H1 (cell line): ENCODE results near the gene LMTK2. TPM values are rescaled to one million over a fixed set of nuclear protein-coding genes. Genes with fewer than 3 reads are reported as not detected.

ENCODE experiments used
- SUZ12 ChIP-seq: fragments of 200-600 bp; sonication (generic); IDR thresholded peaks from 2 replicates; pipeline ENCODE4 v1.6.1; 2012; ENCODE audit warnings: mild to moderate bottlenecking, inconsistent platforms, low read length, moderate library complexity, mixed read lengths
- polyA plus RNA-seq, 7 experiments: library from polyadenylated mRNA; depleted of rRNA in 3 of 7; stranded (reverse) in 5 of 7; unstranded in 2 of 7; fragments of >200 nt in 5 of 7; fragments of 200-250 nt in 2 of 7; gene quantifications; 1 replicate in 5 of 7; 2 replicates in 1 of 7; 4 replicates in 1 of 7; pipeline versions ENCODE4 v1.2.1 to v1.2.3, GENCODE V29; 2011 to 2013; ENCODE audit warnings: missing spikeins in 2 of 7, mixed read lengths in 2 of 7
- total RNA-seq: library from RNA; stranded (reverse); fragmentation: NEBNext Ultra II Directional; extraction: Animal tissue kit (Norgen Biotek cat#: 25700); gene quantifications from 2 replicates; pipeline ENCODE4 v1.2.1, GENCODE V29; 2021
- TF ChIP-seq, protein P1 (sequence below): fragments of 300-600 bp; sonication (generic); IDR thresholded peaks from 2 replicates; pipeline ENCODE4 v1.7.1; 2012; ENCODE audit warnings: low read length, moderate library complexity, mild to moderate bottlenecking, inconsistent platforms; ENCODE audit not compliant: insufficient replicate concordance

The LMTK2 gene
- total and polyA plus RNA-seq, 2 of the 8 experiments (the other 6 are each of a cell fraction or from before 2014, with no cell fraction given) = 9.7 to 30.7 TPM

DNA sequence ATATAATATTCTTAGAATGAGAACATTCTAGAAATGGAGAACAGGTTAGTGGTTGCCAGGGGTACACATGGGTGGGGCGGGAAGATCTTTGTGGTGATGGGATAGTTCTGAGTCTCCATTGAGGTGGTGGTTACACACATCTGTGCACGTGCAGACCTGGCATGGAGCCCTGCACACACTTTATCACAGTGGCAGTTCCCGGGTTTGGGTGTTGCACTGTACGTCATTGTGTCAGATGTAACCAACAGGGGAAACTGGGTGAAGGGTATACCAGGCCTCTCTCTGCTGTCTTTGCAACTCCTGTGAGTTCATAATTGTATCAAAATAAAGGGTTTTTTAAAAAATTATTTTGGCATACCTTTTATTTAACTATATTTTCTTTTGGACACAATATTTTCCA lies 51.1 kb downstream of the LMTK2 start (continued):
- TF ChIP-seq, protein P1, sequence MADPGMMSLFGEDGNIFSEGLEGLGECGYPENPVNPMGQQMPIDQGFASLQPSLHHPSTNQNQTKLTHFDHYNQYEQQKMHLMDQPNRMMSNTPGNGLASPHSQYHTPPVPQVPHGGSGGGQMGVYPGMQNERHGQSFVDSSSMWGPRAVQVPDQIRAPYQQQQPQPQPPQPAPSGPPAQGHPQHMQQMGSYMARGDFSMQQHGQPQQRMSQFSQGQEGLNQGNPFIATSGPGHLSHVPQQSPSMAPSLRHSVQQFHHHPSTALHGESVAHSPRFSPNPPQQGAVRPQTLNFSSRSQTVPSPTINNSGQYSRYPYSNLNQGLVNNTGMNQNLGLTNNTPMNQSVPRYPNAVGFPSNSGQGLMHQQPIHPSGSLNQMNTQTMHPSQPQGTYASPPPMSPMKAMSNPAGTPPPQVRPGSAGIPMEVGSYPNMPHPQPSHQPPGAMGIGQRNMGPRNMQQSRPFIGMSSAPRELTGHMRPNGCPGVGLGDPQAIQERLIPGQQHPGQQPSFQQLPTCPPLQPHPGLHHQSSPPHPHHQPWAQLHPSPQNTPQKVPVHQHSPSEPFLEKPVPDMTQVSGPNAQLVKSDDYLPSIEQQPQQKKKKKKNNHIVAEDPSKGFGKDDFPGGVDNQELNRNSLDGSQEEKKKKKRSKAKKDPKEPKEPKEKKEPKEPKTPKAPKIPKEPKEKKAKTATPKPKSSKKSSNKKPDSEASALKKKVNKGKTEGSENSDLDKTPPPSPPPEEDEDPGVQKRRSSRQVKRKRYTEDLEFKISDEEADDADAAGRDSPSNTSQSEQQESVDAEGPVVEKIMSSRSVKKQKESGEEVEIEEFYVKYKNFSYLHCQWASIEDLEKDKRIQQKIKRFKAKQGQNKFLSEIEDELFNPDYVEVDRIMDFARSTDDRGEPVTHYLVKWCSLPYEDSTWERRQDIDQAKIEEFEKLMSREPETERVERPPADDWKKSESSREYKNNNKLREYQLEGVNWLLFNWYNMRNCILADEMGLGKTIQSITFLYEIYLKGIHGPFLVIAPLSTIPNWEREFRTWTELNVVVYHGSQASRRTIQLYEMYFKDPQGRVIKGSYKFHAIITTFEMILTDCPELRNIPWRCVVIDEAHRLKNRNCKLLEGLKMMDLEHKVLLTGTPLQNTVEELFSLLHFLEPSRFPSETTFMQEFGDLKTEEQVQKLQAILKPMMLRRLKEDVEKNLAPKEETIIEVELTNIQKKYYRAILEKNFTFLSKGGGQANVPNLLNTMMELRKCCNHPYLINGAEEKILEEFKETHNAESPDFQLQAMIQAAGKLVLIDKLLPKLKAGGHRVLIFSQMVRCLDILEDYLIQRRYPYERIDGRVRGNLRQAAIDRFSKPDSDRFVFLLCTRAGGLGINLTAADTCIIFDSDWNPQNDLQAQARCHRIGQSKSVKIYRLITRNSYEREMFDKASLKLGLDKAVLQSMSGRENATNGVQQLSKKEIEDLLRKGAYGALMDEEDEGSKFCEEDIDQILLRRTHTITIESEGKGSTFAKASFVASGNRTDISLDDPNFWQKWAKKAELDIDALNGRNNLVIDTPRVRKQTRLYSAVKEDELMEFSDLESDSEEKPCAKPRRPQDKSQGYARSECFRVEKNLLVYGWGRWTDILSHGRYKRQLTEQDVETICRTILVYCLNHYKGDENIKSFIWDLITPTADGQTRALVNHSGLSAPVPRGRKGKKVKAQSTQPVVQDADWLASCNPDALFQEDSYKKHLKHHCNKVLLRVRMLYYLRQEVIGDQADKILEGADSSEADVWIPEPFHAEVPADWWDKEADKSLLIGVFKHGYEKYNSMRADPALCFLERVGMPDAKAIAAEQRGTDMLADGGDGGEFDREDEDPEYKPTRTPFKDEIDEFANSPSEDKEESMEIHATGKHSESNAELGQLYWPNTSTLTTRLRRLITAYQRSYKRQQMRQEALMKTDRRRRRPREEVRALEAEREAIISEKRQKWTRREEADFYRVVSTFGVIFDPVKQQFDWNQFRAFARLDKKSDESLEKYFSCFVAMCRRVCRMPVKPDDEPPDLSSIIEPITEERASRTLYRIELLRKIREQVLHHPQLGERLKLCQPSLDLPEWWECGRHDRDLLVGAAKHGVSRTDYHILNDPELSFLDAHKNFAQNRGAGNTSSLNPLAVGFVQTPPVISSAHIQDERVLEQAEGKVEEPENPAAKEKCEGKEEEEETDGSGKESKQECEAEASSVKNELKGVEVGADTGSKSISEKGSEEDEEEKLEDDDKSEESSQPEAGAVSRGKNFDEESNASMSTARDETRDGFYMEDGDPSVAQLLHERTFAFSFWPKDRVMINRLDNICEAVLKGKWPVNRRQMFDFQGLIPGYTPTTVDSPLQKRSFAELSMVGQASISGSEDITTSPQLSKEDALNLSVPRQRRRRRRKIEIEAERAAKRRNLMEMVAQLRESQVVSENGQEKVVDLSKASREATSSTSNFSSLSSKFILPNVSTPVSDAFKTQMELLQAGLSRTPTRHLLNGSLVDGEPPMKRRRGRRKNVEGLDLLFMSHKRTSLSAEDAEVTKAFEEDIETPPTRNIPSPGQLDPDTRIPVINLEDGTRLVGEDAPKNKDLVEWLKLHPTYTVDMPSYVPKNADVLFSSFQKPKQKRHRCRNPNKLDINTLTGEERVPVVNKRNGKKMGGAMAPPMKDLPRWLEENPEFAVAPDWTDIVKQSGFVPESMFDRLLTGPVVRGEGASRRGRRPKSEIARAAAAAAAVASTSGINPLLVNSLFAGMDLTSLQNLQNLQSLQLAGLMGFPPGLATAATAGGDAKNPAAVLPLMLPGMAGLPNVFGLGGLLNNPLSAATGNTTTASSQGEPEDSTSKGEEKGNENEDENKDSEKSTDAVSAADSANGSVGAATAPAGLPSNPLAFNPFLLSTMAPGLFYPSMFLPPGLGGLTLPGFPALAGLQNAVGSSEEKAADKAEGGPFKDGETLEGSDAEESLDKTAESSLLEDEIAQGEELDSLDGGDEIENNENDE = no peak
- no peak for TF ChIP-seq SUZ12
- TF ChIP-seq, all 59 proteins: peak for 0
